Measurements from ENCODE around the gene RUSC1.

DNA sequence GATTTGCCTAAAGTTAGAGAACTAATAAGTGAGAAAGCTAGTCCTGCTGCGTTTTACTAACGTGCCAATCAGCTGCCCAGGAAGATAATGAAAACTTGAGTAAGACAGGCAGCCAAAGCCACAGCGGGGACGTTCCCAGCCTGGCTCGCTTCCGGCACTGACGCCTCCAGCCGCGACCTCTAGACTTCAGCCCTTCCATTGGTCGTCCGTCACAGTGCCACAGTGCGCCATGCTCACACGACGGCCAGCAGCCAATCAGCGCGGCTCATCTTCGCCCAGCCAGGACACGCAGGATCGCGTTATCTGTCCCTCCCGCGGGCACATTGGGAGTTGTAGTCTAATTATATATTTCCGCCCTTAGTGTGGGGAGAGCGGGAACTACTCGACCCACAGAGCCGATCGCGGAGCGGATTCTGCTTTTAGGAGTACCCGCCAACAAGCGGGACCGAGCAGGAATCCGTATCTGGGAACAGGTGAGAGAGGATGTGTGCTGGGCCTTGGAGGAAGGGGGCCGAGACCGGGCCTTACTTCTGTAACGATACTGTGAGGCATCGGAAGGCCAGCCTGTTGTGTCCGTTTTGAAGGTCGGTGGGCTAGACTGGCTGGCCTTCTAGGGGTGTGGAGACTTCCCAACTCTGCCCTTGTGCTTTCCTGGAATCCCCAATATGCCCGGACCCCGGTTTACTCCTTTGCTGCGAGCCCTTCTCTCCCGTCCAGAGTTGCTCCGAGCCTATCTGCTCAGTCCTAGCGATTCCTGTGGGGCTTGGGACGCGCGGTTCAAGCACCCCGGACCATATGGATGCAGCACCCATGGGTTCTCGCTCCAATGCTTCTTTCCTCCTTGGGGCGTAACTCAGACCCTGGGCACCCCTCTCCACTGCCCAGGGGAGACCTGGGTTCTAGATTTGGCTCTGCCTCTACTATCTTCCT is 11.9 kb upstream of the RUSC1 start, which contains the start of gene FDPS:
- TF ChIP-seq, protein P1, sequence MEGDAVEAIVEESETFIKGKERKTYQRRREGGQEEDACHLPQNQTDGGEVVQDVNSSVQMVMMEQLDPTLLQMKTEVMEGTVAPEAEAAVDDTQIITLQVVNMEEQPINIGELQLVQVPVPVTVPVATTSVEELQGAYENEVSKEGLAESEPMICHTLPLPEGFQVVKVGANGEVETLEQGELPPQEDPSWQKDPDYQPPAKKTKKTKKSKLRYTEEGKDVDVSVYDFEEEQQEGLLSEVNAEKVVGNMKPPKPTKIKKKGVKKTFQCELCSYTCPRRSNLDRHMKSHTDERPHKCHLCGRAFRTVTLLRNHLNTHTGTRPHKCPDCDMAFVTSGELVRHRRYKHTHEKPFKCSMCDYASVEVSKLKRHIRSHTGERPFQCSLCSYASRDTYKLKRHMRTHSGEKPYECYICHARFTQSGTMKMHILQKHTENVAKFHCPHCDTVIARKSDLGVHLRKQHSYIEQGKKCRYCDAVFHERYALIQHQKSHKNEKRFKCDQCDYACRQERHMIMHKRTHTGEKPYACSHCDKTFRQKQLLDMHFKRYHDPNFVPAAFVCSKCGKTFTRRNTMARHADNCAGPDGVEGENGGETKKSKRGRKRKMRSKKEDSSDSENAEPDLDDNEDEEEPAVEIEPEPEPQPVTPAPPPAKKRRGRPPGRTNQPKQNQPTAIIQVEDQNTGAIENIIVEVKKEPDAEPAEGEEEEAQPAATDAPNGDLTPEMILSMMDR (IDR thresholded peaks at IDR 0.05) = no peak
- peak; percentile 60; the same call in 1 of the 2 replicates for TF ChIP-seq MXI1 (IDR thresholded peaks at IDR 0.05; ENCODE audit: low read depth, low read length)
- TF ChIP-seq, protein P2, sequence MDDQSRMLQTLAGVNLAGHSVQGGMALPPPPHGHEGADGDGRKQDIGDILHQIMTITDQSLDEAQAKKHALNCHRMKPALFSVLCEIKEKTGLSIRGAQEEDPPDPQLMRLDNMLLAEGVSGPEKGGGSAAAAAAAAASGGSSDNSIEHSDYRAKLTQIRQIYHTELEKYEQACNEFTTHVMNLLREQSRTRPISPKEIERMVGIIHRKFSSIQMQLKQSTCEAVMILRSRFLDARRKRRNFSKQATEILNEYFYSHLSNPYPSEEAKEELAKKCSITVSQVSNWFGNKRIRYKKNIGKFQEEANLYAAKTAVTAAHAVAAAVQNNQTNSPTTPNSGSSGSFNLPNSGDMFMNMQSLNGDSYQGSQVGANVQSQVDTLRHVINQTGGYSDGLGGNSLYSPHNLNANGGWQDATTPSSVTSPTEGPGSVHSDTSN (IDR thresholded peaks at IDR 0.05) = peak; percentile 75
- TF ChIP-seq, protein P3, sequence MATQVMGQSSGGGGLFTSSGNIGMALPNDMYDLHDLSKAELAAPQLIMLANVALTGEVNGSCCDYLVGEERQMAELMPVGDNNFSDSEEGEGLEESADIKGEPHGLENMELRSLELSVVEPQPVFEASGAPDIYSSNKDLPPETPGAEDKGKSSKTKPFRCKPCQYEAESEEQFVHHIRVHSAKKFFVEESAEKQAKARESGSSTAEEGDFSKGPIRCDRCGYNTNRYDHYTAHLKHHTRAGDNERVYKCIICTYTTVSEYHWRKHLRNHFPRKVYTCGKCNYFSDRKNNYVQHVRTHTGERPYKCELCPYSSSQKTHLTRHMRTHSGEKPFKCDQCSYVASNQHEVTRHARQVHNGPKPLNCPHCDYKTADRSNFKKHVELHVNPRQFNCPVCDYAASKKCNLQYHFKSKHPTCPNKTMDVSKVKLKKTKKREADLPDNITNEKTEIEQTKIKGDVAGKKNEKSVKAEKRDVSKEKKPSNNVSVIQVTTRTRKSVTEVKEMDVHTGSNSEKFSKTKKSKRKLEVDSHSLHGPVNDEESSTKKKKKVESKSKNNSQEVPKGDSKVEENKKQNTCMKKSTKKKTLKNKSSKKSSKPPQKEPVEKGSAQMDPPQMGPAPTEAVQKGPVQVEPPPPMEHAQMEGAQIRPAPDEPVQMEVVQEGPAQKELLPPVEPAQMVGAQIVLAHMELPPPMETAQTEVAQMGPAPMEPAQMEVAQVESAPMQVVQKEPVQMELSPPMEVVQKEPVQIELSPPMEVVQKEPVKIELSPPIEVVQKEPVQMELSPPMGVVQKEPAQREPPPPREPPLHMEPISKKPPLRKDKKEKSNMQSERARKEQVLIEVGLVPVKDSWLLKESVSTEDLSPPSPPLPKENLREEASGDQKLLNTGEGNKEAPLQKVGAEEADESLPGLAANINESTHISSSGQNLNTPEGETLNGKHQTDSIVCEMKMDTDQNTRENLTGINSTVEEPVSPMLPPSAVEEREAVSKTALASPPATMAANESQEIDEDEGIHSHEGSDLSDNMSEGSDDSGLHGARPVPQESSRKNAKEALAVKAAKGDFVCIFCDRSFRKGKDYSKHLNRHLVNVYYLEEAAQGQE (IDR thresholded peaks at IDR 0.05; ENCODE audit: low read depth, low read length) = no peak
- peak; percentile 92 for TF ChIP-seq ELF1 (IDR thresholded peaks at IDR 0.05)
- TF ChIP-seq, protein P4, sequence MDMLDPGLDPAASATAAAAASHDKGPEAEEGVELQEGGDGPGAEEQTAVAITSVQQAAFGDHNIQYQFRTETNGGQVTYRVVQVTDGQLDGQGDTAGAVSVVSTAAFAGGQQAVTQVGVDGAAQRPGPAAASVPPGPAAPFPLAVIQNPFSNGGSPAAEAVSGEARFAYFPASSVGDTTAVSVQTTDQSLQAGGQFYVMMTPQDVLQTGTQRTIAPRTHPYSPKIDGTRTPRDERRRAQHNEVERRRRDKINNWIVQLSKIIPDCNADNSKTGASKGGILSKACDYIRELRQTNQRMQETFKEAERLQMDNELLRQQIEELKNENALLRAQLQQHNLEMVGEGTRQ (IDR thresholded peaks at IDR 0.05; ENCODE audit: borderline replicate concordance, low read depth, low read length) = 0 out of 2 replicates have a peak, but pooled peaks have one; percentile 21
- TF ChIP-seq RFX5 (IDR thresholded peaks at IDR 0.05; ENCODE audit: low read length) = peak; percentile 78; the same call in 1 of the 2 replicates
- TF ChIP-seq TEAD4 (IDR thresholded peaks at IDR 0.05; ENCODE audit: borderline replicate concordance, insufficient read depth) = no peak
- peak; percentile 69 for TF ChIP-seq GABPA (IDR thresholded peaks at IDR 0.05; ENCODE audit: low read depth)

Data from SK-N-SH (cell line).